ENCODE results near the gene HRNR. TPM values are rescaled to one million over a fixed set of nuclear protein-coding genes. Genes with fewer than 3 reads are reported as not detected.
"Not testable (repeated sequence)": the region's sequence is repeated elsewhere in the genome, so short reads cannot be mapped to it uniquely, and the experiment has no call there.

HRNR gene
- total and polyA plus RNA-seq, 4 donors, result 0.03 to 0.59 TPM; not detected in 2

DNA sequence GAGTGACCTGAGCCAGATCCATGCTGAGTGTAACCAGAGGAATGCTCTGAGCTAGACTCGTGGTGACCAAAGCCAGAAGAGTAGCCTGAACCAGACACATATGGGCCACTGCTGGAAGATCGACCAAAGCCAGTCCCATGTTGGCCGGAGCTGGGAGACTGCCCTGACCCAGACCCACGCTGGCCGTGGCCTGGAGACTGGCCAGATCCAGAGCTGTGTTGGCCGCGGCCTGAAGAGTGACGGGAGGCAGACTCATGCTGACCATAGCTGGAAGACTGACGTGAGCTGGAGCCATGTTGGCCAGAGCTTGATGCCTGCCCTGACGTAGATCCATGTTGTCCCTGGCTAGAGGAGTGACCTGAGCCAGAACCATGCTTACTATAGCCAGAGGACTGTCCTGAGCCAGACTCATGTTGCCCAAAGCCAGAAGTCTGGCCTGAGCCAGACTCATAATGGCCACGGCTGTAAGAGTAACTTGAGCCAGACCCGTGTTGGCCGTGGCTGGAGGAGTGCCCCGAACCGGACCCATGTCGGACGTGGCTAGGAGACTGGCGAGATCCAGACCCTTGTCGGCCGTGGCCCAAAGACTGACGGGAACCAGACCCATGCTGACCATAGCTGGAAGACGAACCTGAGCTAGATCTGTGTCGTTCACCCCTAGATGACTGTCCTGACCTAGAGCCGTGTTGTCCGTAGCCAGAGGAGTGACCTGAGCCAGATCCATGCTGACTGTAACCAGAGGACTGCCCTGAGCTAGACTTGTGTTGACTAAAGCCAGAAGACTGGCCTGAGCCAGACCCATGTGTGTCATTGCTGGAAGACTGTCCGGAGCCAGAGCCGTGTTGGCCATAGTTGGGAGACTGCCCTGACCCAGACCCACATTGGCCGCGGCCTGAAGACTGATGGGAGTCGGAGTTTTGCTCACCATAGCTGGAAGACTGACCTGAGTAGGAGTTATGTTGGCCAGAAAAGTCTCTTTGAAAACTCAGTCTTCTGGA lies 3.5 kb downstream of the HRNR start:
- DNase-seq (ENCODE audit: low read depth in 4 of 6, low spot score in 6 of 6), result no peak
- 94% methylated on average over 30 of the region's 30 CpGs for WGBS (ENCODE audit: insufficient coverage)

GRCh38 chr1:152219438-152219837 lies 4.6 kb downstream of the HRNR start:
- not testable (repeated sequence) for H3K27me3 ChIP-seq (ENCODE audit: control insufficient read depth, insufficient read depth, low read length); H3K36me3 ChIP-seq (ENCODE audit: control insufficient read depth, insufficient read depth, low read length); H3K4me1 ChIP-seq (ENCODE audit: control insufficient read depth, insufficient read depth, low read length); H3K9me3 ChIP-seq (ENCODE audit: control insufficient read depth, insufficient read depth, low read length); DNase-seq (ENCODE audit: low read depth in 4 of 6, low spot score in 6 of 6); H3K4me3 ChIP-seq (ENCODE audit: low read depth, low read length); H3K27ac ChIP-seq (ENCODE audit: low read depth, low read length)
- 89% methylated on average over 14 of the region's 14 CpGs for WGBS (ENCODE audit: insufficient coverage)

More for the DNA sequence above, 3.5 kb downstream of the HRNR start:
- H3K27ac ChIP-seq (ENCODE audit: low read depth, low read length), result no peak overlapping the region
- H3K27me3 ChIP-seq (ENCODE audit: control insufficient read depth, insufficient read depth, low read length), result no peaks in the 10 kb centered on the region
- no peaks in the 10 kb centered on the region for H3K9me3 ChIP-seq (ENCODE audit: control insufficient read depth, insufficient read depth, low read length)
- no peaks in the 10 kb centered on the region for H3K4me1 ChIP-seq (ENCODE audit: control insufficient read depth, insufficient read depth, low read length)
- H3K4me3 ChIP-seq (ENCODE audit: low read depth, low read length), result no peak overlapping the region
- no peaks in the 10 kb centered on the region for H3K36me3 ChIP-seq (ENCODE audit: control insufficient read depth, insufficient read depth, low read length)

DNA sequence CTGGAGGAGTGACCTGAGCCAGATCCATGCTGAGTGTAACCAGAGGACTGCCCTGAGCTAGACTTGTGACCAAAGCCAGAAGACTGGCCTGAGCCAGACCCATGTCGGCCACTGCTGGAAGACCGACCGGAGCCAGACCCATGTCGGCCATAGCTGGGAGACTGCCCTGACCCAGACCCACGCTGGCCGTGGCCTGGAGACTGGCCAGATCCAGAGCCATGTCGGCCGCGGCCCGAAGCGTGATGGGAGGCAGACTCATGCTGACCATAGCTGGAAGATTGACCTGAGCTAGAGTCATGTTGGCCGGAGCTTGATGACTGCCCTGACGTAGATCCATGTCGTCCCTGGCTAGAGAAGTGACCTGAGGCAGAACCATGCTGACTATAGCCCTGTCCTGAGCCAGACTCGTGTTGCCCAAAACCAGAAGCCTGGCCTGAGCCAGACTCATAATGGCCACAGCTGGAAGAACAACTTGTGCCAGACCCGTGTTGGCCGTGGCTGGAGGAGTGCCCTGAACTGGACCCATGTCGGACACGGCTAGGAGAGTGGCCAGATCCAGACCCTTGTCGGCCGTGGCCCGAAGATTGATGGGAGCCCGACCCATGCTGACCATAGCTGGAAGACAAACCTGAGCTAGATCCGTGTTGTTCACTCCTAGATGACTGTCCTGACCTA lies 5.1 kb downstream of the HRNR start:
- 88% methylated on average over 24 of the region's 24 CpGs for WGBS (ENCODE audit: insufficient coverage)
- H3K27ac ChIP-seq (ENCODE audit: low read depth, low read length), result no peak overlapping the region

GRCh38 chr1:152215604-152216003 lies 8.4 kb downstream of the HRNR start:
- WGBS (ENCODE audit: insufficient coverage), result 85% methylated on average over 10 of the region's 13 CpGs
- DNase-seq (ENCODE audit: low read depth in 4 of 6, low spot score in 6 of 6); H3K27me3 ChIP-seq (ENCODE audit: control insufficient read depth, insufficient read depth, low read length); H3K27ac ChIP-seq (ENCODE audit: low read depth, low read length); H3K36me3 ChIP-seq (ENCODE audit: control insufficient read depth, insufficient read depth, low read length); H3K4me1 ChIP-seq (ENCODE audit: control insufficient read depth, insufficient read depth, low read length); H3K9me3 ChIP-seq (ENCODE audit: control insufficient read depth, insufficient read depth, low read length); H3K4me3 ChIP-seq (ENCODE audit: low read depth, low read length): not testable (repeated sequence)

More for the DNA sequence above, 5.1 kb downstream of the HRNR start:
- DNase-seq (ENCODE audit: low read depth in 4 of 6, low spot score in 6 of 6), result no peak
- H3K27me3 ChIP-seq (ENCODE audit: control insufficient read depth, insufficient read depth, low read length), result no peaks in the 10 kb centered on the region
- no peaks in the 10 kb centered on the region for H3K36me3 ChIP-seq (ENCODE audit: control insufficient read depth, insufficient read depth, low read length)
- H3K4me3 ChIP-seq (ENCODE audit: low read depth, low read length), result no peak overlapping the region
- H3K4me1 ChIP-seq (ENCODE audit: control insufficient read depth, insufficient read depth, low read length), result no peaks in the 10 kb centered on the region
- no peaks in the 10 kb centered on the region for H3K9me3 ChIP-seq (ENCODE audit: control insufficient read depth, insufficient read depth, low read length)

GRCh38 chr1:152214911-152215310 lies 9.1 kb downstream of the HRNR start:
- not testable (repeated sequence) for H3K4me1 ChIP-seq (ENCODE audit: control insufficient read depth, insufficient read depth, low read length); H3K36me3 ChIP-seq (ENCODE audit: control insufficient read depth, insufficient read depth, low read length); H3K4me3 ChIP-seq (ENCODE audit: low read depth, low read length); DNase-seq (ENCODE audit: low read depth in 4 of 6, low spot score in 6 of 6); H3K27me3 ChIP-seq (ENCODE audit: control insufficient read depth, insufficient read depth, low read length); H3K27ac ChIP-seq (ENCODE audit: low read depth, low read length); H3K9me3 ChIP-seq (ENCODE audit: control insufficient read depth, insufficient read depth, low read length)
- WGBS (ENCODE audit: insufficient coverage), result no CpG with 5 or more reads among the region's 21 CpGs

GRCh38 chr1:152198982-152199381 lies 25.0 kb downstream of the HRNR start:
- Histone ChIP-seq H3K36me3 (ENCODE audit: control insufficient read depth, insufficient read depth, low read length) (no peaks in the 10 kb centered on the region), H3K9me3 (ENCODE audit: control insufficient read depth, insufficient read depth, low read length) (no peaks in the 10 kb centered on the region), H3K4me3 (ENCODE audit: low read depth, low read length) (no peak overlapping the region), H3K27me3 (ENCODE audit: control insufficient read depth, insufficient read depth, low read length) (no peaks in the 10 kb centered on the region), H3K27ac (ENCODE audit: low read depth, low read length) (no peak overlapping the region), H3K4me1 (ENCODE audit: control insufficient read depth, insufficient read depth, low read length) (no peaks in the 10 kb centered on the region)
- DNase-seq (ENCODE audit: low read depth in 4 of 6, low spot score in 6 of 6), result no peak

DNA sequence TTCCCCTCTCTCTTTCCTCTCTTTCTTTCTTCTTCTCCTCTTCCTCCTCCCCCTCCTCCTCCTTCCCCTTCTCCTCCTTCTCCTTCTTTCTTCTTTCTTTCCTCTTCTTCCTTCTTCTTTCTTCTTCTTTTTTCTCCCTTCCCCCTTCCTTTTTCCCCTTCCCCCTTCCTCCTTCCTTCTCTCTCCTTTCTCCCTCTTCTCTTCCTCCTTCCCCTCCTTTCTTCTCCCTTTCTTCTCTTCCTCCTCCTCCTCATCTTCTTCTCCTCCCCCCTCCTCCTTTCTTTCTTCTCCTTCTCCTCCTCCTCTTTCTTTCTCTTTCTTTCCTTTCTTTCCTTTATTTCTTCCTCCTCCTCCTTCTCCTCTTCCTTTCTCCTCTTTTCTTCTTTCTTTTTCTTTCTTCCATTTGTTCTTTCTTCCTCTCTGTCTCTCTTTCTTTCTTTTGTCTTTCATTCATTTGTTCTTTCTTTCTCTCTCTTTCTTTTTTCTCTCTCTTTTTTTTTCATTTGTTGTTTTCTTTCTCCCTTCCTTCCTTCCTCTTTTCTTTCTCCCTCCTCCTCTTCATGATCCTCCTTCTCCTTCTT lies 26.5 kb downstream of the HRNR start:
- no peaks in the 10 kb centered on the region for H3K9me3 ChIP-seq (ENCODE audit: control insufficient read depth, insufficient read depth, low read length)
- no peaks in the 10 kb centered on the region for H3K36me3 ChIP-seq (ENCODE audit: control insufficient read depth, insufficient read depth, low read length)
- H3K27ac ChIP-seq (ENCODE audit: low read depth, low read length), result no peak overlapping the region
- no peak overlapping the region for H3K4me3 ChIP-seq (ENCODE audit: low read depth, low read length)
- no peaks in the 10 kb centered on the region for H3K27me3 ChIP-seq (ENCODE audit: control insufficient read depth, insufficient read depth, low read length)
- DNase-seq (ENCODE audit: low read depth in 4 of 6, low spot score in 6 of 6), result no peak
- H3K4me1 ChIP-seq (ENCODE audit: control insufficient read depth, insufficient read depth, low read length), result no peaks in the 10 kb centered on the region

GRCh38 chr1:152191711-152192110 lies 32.3 kb downstream of the HRNR start:
- no peaks in the 10 kb centered on the region for H3K27me3 ChIP-seq (ENCODE audit: control insufficient read depth, insufficient read depth, low read length)
- H3K9me3 ChIP-seq (ENCODE audit: control insufficient read depth, insufficient read depth, low read length), result no peaks in the 10 kb centered on the region
- H3K36me3 ChIP-seq (ENCODE audit: control insufficient read depth, insufficient read depth, low read length), result no peaks in the 10 kb centered on the region

DNA sequence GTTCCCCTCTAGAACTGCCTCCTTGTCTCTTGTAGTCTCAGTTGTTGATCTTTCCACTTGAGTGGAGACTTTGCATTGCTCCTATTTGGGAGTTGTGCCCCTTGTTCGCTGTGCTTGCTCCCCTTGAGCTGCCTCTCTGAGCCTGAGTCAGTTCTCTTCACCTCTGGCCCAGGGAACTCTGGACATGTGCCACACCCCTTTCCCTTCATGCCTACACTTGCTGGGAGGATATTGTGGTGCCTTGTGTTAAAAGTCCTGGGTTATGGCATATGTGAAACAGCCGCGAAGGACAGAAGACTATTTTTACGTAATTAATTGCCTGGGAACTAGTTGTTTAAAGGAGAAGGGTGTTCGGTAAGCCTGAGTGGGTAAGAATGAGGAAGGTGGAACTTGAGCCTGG lies 32.7 kb downstream of the HRNR start:
- Histone ChIP-seq H3K36me3 (ENCODE audit: control insufficient read depth, insufficient read depth, low read length) (no peaks in the 10 kb centered on the region), H3K9me3 (ENCODE audit: control insufficient read depth, insufficient read depth, low read length) (no peaks in the 10 kb centered on the region), H3K4me1 (ENCODE audit: control insufficient read depth, insufficient read depth, low read length) (peaks cover 13% of the 10 kb centered on the region), H3K4me3 (ENCODE audit: low read depth, low read length) (no peak overlapping the region), H3K27me3 (ENCODE audit: control insufficient read depth, insufficient read depth, low read length) (no peaks in the 10 kb centered on the region), H3K27ac (ENCODE audit: low read depth, low read length) (no peak overlapping the region)
- no peak for DNase-seq (ENCODE audit: low read depth in 4 of 6, low spot score in 6 of 6)
- 86% methylated on average over 5 of the region's 5 CpGs for WGBS (ENCODE audit: insufficient coverage)

More at GRCh38 chr1:152191711-152192110, 32.3 kb downstream of the HRNR start:
- peaks cover 13% of the 10 kb centered on the region for H3K4me1 ChIP-seq (ENCODE audit: control insufficient read depth, insufficient read depth, low read length)
- H3K27ac ChIP-seq (ENCODE audit: low read depth, low read length), result no peak overlapping the region
- DNase-seq (ENCODE audit: low read depth in 4 of 6, low spot score in 6 of 6), result no peak
- no peak overlapping the region for H3K4me3 ChIP-seq (ENCODE audit: low read depth, low read length)

Data from spinal cord (tissue), 10 donors.